HG03039 (cell line): ENCODE measurements around the gene SAXO2.
"Not testable (repeated sequence)": the region's sequence is repeated elsewhere in the genome, so short reads cannot be mapped to it uniquely, and the experiment has no call there.

Experiments used
- ATAC-seq: cut with Tn5 transposase; IDR thresholded peaks from one replicate; pipeline ENCODE4 v1.9.1; 2021; ENCODE audit warnings: mild to moderate bottlenecking, moderate library complexity; ENCODE audit not compliant: unreplicated experiment

Gene SAXO2

GRCh38 chr15:82262422-82263026, at the start of gene SAXO2, which contains the start of gene EFL1:
Gene SAXO2 (plus strand): TSS chr15:82262818. CDS start chr15:82262880, 62 bp downstream.
Gene EFL1 (minus strand): TSS chr15:82262734. CDS start chr15:82261778, 956 bp downstream.
- ATAC-seq: peak; percentile 96

- ATAC-seq: not testable (repeated sequence)
Observed at GRCh38 chr15:82216092-82216491, 46.5 kb upstream of the SAXO2 start.

GRCh38 chr15:82221535-82221934, 41.1 kb upstream of the SAXO2 start:
- not testable (repeated sequence) for ATAC-seq

- no peak for ATAC-seq
Observed at GRCh38 chr15:82228750-82229149, 33.9 kb upstream of the SAXO2 start.

- ATAC-seq: no peak
Observed at GRCh38 chr15:82231233-82231632, 31.4 kb upstream of the SAXO2 start.

GRCh38 chr15:82231842-82232241, 30.8 kb upstream of the SAXO2 start:
- ATAC-seq: no peak

GRCh38 chr15:82237944-82238534, 24.6 kb upstream of the SAXO2 start:
- ATAC-seq: not testable (repeated sequence)

- no peak for ATAC-seq
Observed at GRCh38 chr15:82239685-82240391, 22.8 kb upstream of the SAXO2 start.

- not testable (repeated sequence) for ATAC-seq
Observed at GRCh38 chr15:82241836-82242499, 20.6 kb upstream of the SAXO2 start.

GRCh38 chr15:82243644-82244043, 19.0 kb upstream of the SAXO2 start:
- not testable (repeated sequence) for ATAC-seq

- ATAC-seq: not testable (repeated sequence)
Observed at GRCh38 chr15:82245956-82246355, 16.7 kb upstream of the SAXO2 start.

- not testable (repeated sequence) for ATAC-seq
Observed at GRCh38 chr15:82248261-82248660, 14.4 kb upstream of the SAXO2 start.

- peak; percentile 14 for ATAC-seq
Observed at GRCh38 chr15:82261566-82262421, 824 bp upstream of the SAXO2 start.

- ATAC-seq: no peak
Observed at GRCh38 chr15:82263350-82263749, 732 bp downstream of the SAXO2 start.

- not testable (repeated sequence) for ATAC-seq
Observed at GRCh38 chr15:82267137-82267536, 4.5 kb downstream of the SAXO2 start.

- ATAC-seq: not testable (repeated sequence)
Observed at GRCh38 chr15:82268454-82268853, 5.8 kb downstream of the SAXO2 start.

- ATAC-seq: no peak
Observed at GRCh38 chr15:82272154-82272553, 9.5 kb downstream of the SAXO2 start.

- no peak for ATAC-seq
Observed at GRCh38 chr15:82275410-82275809, 12.8 kb downstream of the SAXO2 start.

- ATAC-seq: not testable (repeated sequence)
Observed at GRCh38 chr15:82281276-82281675, 18.7 kb downstream of the SAXO2 start.

- ATAC-seq: not testable (repeated sequence)
Observed at GRCh38 chr15:82282386-82282785, 19.8 kb downstream of the SAXO2 start.
